Measurements from ENCODE around the gene TGFBI.
A peak's percentile ranks its signal among the peaks of the same experiment; 100 is the strongest.
"Not testable (repeated sequence)": the region's sequence is repeated elsewhere in the genome, so short reads cannot be mapped to it uniquely, and the experiment has no call there.

TGFBI gene

DNA sequence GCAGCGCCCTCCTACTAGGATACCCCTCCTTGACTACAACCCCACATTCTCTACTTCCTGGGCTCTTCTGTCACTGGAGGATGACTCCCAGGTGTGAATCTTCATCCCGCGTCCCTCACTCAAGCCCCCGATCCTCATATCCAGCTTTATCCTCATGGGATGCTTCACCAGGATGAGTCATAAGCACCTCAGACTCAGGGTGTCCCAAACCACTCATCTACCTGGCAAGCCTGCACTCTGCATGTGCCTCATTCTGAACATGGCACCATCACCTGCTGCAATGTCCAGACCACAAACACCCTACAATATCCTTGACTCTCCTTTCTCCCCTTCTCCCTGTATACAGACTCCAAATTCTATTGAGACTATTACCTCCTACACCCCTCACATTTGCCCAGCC, 1.5 kb upstream of the TGFBI start:
- DNase-seq (ENCODE audit: low spot score), result no peak

GRCh38 chr5:136028090-136028489, 698 bp upstream of the TGFBI start:
- DNase-seq (ENCODE audit: low spot score), result no peak

DNA sequence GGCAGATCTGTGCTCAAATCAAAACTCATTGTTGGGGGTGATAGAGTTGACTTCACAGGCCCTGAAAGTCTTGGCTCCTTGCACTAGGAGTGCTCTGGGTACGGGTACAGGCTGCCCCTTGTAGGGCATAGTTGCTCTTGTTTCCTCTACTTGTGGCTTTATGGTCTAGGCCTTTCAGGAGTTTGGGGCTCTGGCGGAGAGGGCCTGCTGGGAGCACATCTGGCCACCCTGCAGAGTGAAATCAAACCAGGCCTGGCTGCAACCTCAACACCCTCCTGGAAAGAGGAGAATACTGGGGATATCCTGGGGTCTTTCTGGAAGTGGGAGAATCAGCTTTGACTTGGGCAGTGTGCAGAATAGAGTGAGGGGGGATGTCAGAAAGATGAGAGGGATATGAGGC, 1.5 kb downstream of the TGFBI start:
- no peak for DNase-seq (ENCODE audit: low spot score)

DNA sequence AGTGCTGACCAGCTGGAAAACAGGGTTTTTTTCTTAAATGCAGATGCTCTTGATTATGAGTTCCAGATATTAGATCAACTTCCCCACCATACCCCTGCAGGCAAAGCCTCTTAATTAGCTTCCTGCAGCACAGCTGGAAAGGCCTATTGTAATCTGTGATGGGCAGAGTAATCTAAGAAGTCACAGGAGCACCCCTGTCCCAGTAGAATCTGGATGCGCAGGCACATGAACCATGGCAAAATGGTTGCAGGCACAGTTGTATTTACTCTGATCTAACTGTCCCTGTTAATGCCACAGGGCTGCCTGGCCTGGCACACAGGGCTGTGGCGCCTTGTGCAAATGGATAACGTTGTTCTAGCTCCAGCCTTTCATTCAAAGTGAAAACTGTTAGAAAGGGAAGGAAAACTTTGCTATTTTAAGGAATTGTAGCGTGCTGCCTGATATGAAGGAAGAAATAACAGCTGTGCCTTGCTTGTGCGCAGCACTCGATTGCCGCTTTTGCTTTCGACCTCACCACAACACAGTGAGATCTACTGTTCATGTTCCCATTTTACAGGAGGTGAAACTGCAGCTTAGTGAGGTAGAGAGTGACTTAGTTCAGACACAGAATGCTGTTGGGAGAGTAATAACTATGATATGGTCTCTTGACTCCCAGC, 2.3 kb downstream of the TGFBI start:
- no peak for DNase-seq (ENCODE audit: low spot score)

DNA sequence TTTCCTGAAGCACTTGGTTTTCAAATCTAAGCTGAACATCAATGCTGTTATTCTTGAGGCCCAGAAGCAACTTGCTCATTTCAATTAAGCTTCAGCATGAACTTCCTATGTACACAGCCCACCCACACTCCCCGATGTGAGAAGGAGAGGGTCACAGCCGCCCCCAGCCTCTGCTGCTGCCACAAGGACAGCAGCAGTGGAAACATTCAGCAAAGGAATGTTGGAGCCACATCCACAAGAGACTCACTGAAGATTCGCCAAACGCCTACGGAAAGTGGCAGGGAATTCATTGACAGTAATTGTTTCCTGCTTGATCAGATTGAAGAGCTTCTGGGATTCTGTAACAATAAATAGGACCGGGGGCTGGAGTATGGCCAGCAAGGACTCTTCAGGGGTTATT, 2.9 kb downstream of the TGFBI start:
- DNase-seq (ENCODE audit: low spot score), result no peak

GRCh38 chr5:136032564-136032963, 3.8 kb downstream of the TGFBI start:
- no peak for DNase-seq (ENCODE audit: low spot score)

DNA sequence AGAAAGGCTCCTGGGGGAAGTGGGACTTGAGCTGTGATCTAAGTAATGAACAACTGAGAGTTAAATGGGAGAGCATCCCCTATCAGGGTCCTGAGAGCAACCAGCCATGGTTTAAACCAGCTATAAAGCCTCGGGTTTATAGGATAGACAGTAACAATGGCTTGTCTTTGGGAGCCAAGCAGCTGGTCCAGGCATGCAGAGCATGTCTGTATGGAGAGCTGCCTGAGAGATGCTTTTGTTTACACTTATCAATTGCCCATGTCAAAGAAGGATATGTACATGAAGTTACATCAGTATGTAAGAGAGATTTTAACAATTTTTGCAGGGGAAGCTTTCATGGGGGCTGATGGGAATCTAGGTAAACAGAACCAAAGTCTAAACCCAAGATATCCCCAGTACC, 4.4 kb downstream of the TGFBI start:
- no peak for DNase-seq (ENCODE audit: low spot score)

DNA sequence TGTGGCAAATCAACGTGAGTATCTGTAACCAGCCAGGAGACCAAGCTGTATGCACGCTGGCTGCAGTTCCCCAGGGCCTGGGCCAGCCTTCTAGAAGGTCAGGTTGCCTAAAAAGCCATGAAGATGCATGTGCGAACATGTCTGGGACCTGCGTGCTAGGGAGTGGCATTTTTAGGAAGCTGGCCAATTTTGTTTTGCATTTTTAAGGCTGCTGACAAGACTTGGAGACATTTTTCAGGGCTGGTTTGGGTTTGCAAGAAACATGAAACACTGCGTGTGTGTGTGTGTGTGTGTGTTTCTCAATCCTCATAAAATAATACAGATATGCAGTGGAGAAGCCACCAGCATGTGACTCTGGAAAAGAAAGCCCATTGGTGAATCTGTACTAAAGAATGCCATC, 5.1 kb downstream of the TGFBI start:
- no peak for DNase-seq (ENCODE audit: low spot score)

GRCh38 chr5:136034492-136034891, 5.7 kb downstream of the TGFBI start:
- DNase-seq (ENCODE audit: low spot score), result no peak

DNA sequence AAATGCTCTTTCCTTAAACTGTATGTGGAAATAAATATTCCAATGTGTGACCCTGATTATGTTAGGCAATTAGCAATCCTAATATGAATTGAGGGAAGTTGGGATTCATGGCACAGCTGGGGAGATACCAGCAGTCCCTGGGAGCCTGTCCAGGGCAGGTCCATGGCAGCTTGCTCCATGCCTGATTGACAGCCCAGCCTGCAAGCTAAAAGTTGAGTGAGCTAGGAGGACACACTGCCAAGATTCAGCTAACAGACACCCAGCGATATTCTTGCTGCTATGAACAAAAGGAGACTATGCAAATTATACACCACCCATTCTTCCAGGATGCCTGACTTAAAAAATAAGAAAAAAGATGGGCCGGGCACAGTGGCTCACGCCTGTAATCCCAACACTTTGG, 6.2 kb downstream of the TGFBI start:
- DNase-seq (ENCODE audit: low spot score), result no peak

DNA sequence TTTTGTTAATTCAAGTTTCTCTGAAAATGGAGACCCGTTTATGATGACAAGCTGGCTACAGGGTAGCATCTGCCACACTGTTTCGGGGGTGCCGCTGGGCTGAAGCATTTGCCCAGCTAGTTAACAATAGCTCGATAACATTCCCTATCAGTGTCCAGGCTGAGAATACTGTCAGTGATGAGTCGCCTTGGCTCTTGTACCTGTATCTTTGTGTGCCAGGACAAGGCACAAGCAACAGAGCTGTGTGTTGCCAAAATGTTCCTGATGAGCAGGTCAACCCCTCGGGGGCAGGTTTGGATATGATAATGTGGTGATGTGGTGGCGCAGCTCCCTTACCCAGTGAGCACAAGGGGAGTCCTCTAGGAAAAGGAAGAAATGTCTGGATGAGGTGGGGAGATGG, 7.0 kb downstream of the TGFBI start:
- DNase-seq (ENCODE audit: low spot score), result no peak

GRCh38 chr5:136036293-136036911, 7.6 kb downstream of the TGFBI start:
- no peak for DNase-seq (ENCODE audit: low spot score)

DNA sequence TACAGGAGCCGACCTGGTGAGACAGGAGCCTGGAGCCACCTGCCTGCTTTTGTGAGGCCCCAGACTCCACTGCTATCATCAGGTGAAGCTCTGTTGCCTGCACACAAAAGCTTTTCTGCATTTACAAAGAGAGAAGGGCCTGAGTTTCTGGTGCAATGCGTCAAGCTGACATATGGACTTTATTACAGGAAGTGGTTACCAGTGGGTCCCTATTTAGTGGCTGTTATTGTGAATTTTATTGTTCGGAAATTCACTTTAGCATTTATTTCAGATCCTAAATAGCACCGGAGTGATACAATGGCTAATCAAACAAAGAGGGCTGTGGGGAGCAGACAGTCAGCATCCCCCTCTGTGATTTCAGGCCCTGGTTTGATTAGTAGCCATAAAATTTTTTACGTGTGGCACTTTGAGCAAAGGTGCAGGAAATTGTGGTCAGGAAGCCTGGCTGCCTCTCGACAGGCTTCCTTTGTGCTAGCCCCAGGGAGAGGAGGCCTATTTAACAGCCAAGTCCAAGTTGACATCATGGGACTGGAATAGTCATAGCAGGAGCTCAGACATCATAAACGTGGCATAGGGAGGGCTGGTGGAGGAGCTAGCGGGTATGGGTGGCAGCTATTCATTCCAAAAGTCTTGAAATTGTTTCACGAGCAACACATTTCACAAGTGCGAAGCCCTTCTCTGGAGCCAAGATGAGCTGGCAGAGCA, 8.4 kb downstream of the TGFBI start:
- no peak for DNase-seq (ENCODE audit: low spot score)

DNA sequence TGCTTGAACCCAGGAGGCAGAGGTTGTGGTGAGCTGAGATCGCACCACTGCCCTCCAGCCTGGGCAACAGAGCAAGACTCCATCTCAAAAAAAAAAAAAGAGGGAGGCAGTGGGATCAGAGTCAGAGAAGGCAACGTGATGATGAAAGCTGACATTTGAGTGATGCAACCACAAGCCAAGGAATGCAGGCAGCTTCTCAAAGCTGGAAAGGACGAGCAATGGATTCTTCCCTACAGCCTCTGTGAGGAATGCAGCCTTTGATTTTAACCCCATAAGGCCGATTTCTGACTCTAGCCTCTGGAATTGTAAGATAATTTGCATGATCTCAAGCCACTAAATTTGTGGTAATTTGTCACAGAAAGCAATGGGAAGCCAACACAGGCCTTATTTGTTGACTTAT, 9.8 kb downstream of the TGFBI start:
- no peak for DNase-seq (ENCODE audit: low spot score)

DNA sequence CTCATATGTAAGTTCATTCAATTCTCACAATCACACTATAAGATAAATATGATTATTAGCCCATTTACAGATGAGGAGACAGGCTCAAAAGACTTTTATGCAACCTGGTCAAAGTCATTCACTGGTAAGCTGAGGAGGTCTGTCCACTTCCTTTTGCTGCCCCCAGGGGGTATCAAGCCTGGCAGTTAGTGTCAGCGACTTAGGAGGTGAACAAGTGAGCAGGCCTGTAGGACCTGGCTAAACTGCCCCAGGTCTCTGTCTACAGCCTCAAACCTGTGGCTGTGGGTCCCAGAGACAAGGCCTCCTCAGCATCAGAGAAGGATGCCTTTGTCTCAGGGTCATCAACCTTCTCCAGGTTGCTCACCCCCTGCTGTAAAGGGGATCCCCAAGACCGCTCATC, 10.4 kb downstream of the TGFBI start:
- DNase-seq (ENCODE audit: low spot score), result no peak

DNA sequence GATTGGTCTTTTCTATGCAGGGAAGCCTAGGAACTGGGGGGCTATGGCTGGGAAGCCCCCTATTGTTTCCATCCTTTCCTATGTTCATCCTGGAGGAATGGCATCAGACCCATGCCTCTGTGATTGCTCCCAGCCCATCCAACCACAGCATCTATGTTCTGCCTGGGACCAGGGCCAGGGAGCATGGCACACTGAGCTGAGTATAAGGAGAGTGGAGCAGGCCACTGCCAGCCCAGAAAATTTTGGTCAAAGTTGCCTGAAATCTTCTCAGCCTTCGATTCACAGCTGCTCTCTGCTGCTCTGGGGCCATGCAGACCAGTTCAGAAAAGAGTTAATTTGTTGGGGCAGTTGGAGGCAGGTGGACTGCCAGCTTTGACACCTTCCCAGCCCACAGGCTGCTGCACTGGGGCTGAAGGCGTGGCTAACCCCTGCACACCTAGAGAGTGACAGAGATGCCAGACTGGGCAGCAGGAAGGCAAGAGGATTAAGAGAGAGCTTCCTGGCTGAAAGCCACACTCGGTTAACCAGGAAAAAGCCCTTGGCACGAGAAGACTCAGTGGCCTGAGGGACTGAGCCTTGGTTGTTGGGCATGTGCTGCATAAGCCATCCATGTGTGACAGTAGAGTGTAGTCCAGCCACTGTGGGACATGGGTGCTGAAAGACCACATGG, 12.1 kb downstream of the TGFBI start:
- DNase-seq (ENCODE audit: low spot score), result peak; percentile 44

- no peak for DNase-seq (ENCODE audit: low spot score)
Measured at GRCh38 chr5:136042156-136042555, 13.4 kb downstream of the TGFBI start.

DNA sequence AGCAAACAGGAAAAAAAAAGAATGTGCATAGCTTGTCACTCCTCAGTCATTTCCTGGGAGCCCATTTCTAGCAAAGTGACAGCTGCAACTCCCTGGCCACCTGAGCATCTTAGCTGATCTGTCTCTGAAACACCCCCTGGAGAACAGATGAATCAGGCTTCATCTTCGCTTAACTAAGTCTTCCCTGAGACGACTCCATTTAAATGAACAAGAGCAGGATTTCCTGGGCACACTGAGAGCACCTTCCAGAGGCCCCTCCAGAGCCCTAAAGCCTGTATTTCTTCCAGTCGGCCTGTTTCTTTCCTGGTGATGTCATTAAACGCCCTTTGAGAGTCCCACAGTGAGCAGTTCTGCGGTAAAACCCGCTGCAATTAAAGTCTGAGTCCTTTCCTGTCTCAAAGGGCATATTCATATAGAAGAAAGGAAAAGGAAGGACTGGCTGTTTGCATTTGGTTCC, 13.9 kb downstream of the TGFBI start:
- no peak for DNase-seq (ENCODE audit: low spot score)

DNA sequence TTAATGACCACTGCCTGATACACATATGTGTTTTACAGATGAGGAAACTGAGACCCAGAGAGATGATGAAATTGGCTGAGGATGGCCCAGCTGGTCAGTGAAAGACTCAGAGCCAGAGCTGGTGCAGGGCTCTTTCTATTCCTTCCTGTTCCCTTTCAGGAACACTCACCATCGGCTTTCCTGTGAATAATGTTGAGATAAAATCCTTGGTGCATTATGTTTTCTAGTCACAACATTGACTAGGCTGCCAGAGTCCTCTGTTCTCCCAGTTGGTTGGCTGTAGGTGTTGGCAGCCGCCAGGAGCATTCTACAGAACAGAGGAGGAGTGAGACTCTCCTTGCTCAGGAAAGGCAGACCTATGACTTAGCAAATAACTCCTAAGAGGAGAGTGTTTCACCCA, 14.8 kb downstream of the TGFBI start:
- DNase-seq (ENCODE audit: low spot score), result no peak

GRCh38 chr5:136043968-136044610, 15.3 kb downstream of the TGFBI start:
- DNase-seq (ENCODE audit: low spot score), result no peak

GRCh38 chr5:136045026-136045425, 16.2 kb downstream of the TGFBI start:
- not testable (repeated sequence) for DNase-seq (ENCODE audit: low spot score)

GRCh38 chr5:136046246-136046645, 17.5 kb downstream of the TGFBI start:
- no peak for DNase-seq (ENCODE audit: low spot score)
